SU-DHL-6 (cell line): Measurements from ENCODE around the gene SMPDL3A.

Source experiments
- H2AFZ ChIP-seq: fragments of 200-600 bp; sonication (generic); 2 replicates; pipeline ENCODE4 v1.6.1; 2014; ENCODE audit warnings: low read depth, mild to moderate bottlenecking, moderate library complexity, mixed read lengths, antibody characterized with exemption, low read length; ENCODE audit not compliant: severe bottlenecking
- H3F3A ChIP-seq: fragments of 200-600 bp; shearing (Covaris generic); 2 replicates; pipeline ENCODE4 v1.6.0; 2016; ENCODE audit warnings: antibody characterized with exemption, mild to moderate bottlenecking; ENCODE audit not compliant: insufficient read depth
- H3K27ac ChIP-seq: fragments of 200-600 bp; sonication (generic); 2 replicates; pipeline ENCODE4 v1.5.1; 2016; ENCODE audit warnings: low read depth, mild to moderate bottlenecking, low read length, moderate library complexity, mixed read lengths
- H3K27me3 ChIP-seq: fragments of 200-600 bp; sonication (generic), shearing (Covaris generic); 2 replicates; pipeline ENCODE4 v1.6.0; 2014; ENCODE audit warnings: mild to moderate bottlenecking, low read length
- H3K36me3 ChIP-seq: fragments of 200-600 bp; sonication (generic); 2 replicates; pipeline ENCODE4 v1.6.1; 2014; ENCODE audit warnings: mild to moderate bottlenecking, low read length, mixed read lengths
- H3K4me2 ChIP-seq: fragments of 300-600, 200-600 bp; shearing (Covaris generic), sonication (generic); 2 replicates; pipeline ENCODE4 v1.6.0; 2014; ENCODE audit warnings: low read length, low read depth, mild to moderate bottlenecking; ENCODE audit not compliant: poor library complexity, severe bottlenecking
- H3K4me3 ChIP-seq: fragments of 200-600 bp; sonication (generic); 2 replicates; pipeline ENCODE4 v1.5.1; 2014; ENCODE audit warnings: antibody characterized with exemption, low read length, mild to moderate bottlenecking, mixed read lengths; ENCODE audit not compliant: insufficient read depth, poor library complexity, severe bottlenecking
- H3K79me2 ChIP-seq: fragments of 200-600 bp; sonication (generic); 2 replicates; pipeline ENCODE4 v1.6.1; 2014; ENCODE audit warnings: mild to moderate bottlenecking, low read length, moderate library complexity; ENCODE audit not compliant: insufficient read depth
- H3K9ac ChIP-seq: fragments of 200-600 bp; sonication (generic); 2 replicates; pipeline ENCODE4 v1.7.0; 2014; ENCODE audit warnings: mild to moderate bottlenecking, low read length
- H3K9me2 ChIP-seq: fragments of 200-600 bp; sonication (generic); replicated peaks from 2 replicates; pipeline ENCODE4 v1.6.1; 2014; ENCODE audit warnings: low read length; ENCODE audit not compliant: insufficient read depth
- H3K9me3 ChIP-seq: fragments of 200-600 bp; sonication (generic); 2 replicates; pipeline ENCODE4 v1.6.1; 2014; ENCODE audit warnings: low read length, mixed read lengths; ENCODE audit not compliant: insufficient read depth
- H4K20me1 ChIP-seq: fragments of 200-600 bp; sonication (generic); 2 replicates; pipeline ENCODE4 v1.6.1; 2014; ENCODE audit warnings: low read depth, mild to moderate bottlenecking, antibody characterized with exemption, low read length, moderate library complexity, mixed read lengths
- CTCF ChIP-seq: fragments of 200-600 bp; sonication (generic); IDR thresholded peaks from one replicate; pipeline ENCODE4 v1.5.1; 2017; ENCODE audit warnings: antibody characterized with exemption, mild to moderate bottlenecking, low read length, moderate library complexity; ENCODE audit not compliant: insufficient read depth, poor library complexity, severe bottlenecking
- EZH2phosphoT487 ChIP-seq: fragments of 200-600 bp; sonication (generic), shearing (Covaris generic); conservative IDR thresholded peaks from 2 replicates; pipeline ENCODE4 v1.6.1; 2018; ENCODE audit warnings: mild to moderate bottlenecking, antibody characterized with exemption, low read length, moderate library complexity, mixed read lengths

SMPDL3A gene

GRCh38 chr6:122760330-122760729 lies 28.7 kb upstream of the SMPDL3A start:
- no peaks in the 10 kb centered on the region for H3K36me3 ChIP-seq
- H3K9ac ChIP-seq, result no peak overlapping the region
- no peak overlapping the region for H3K4me3 ChIP-seq
- no peaks in the 10 kb centered on the region for H3F3A ChIP-seq
- no peak overlapping the region for H3K27ac ChIP-seq
- H3K79me2 ChIP-seq, result no peaks in the 10 kb centered on the region
- no peaks in the 10 kb centered on the region for H3K9me2 ChIP-seq
- no peaks in the 10 kb centered on the region for H3K27me3 ChIP-seq
- H2AFZ ChIP-seq, result no peak overlapping the region
- H3K4me2 ChIP-seq, result no peak overlapping the region
- H3K9me3 ChIP-seq, result no peaks in the 10 kb centered on the region
- no peaks in the 10 kb centered on the region for H4K20me1 ChIP-seq
- no peak for TF ChIP-seq CTCF
- no peak for TF ChIP-seq EZH2phosphoT487

DNA sequence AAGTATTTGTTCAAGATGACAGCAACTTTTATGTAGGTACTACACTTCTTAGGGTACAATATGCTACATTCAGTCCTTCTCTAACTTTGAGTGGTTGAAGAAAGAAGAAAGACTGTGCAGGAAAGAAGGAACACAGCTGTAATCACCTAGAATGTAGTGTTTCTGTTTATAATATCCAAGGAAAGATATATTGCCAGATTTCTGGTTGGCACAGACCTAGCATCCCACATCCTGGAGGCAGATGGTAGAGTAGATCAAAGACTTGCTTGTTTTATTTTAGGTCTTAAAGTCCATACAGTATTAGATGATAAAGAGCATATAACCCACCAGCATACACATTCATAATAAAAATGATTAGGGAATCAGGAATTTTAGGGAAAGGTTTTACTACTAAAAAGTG lies 22.8 kb upstream of the SMPDL3A start:
- Histone ChIP-seq H3K79me2 (no peaks in the 10 kb centered on the region), H3K36me3 (no peaks in the 10 kb centered on the region), H3K4me2 (no peak overlapping the region), H3K27ac (no peak overlapping the region), H3K9me3 (no peaks in the 10 kb centered on the region), H3K9me2 (no peaks in the 10 kb centered on the region), H4K20me1 (no peaks in the 10 kb centered on the region), H3F3A (no peaks in the 10 kb centered on the region), H3K9ac (no peak overlapping the region), H3K27me3 (no peaks in the 10 kb centered on the region), H3K4me3 (no peak overlapping the region), H2AFZ (no peak overlapping the region)
- TF ChIP-seq CTCF (no peak), EZH2phosphoT487 (no peak)

GRCh38 chr6:122770835-122771601 lies 18.0 kb upstream of the SMPDL3A start:
- H3K79me2 ChIP-seq, result no peaks in the 10 kb centered on the region
- H4K20me1 ChIP-seq, result no peaks in the 10 kb centered on the region
- no peak overlapping the region for H3K27ac ChIP-seq
- H3K9ac ChIP-seq, result no peak overlapping the region
- H3K4me3 ChIP-seq, result no peak overlapping the region
- TF ChIP-seq CTCF (no peak), EZH2phosphoT487 (no peak)
- H3K27me3 ChIP-seq, result no peaks in the 10 kb centered on the region
- no peak overlapping the region for H3K4me2 ChIP-seq
- no peaks in the 10 kb centered on the region for H3K9me2 ChIP-seq
- H2AFZ ChIP-seq, result no peak overlapping the region
- no peaks in the 10 kb centered on the region for H3F3A ChIP-seq
- no peaks in the 10 kb centered on the region for H3K9me3 ChIP-seq
- H3K36me3 ChIP-seq, result no peaks in the 10 kb centered on the region
